NCI-H1417 (cell line): Measurements from ENCODE around the gene OBSCN.

Experiments
- DNase-seq, 3 experiments: peaks; one replicate each; lab custom pipeline; 2025; lab: John Stamatoyannopoulos, UW

OBSCN gene

DNA sequence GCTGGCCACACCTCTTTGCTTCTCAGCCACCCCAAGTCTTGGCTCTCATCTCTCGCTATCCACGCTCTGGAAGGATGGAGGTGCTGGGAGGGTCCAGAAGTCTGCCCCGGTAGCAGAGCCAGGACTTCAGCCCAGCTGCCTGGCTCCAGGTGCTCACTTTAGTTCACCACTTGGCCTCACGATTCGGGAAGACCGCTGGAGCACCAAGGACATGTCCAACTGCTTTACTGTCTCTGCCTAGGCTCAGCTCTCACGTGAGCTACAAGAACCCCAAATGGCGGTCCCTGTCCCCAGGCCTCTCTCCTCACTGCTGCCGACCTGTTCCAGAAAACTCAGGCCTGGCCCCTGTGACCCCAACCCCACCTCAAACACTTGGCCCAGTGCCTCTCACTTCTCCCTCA is 195.4 kb downstream of the OBSCN start:
- no peak for DNase-seq

DNA sequence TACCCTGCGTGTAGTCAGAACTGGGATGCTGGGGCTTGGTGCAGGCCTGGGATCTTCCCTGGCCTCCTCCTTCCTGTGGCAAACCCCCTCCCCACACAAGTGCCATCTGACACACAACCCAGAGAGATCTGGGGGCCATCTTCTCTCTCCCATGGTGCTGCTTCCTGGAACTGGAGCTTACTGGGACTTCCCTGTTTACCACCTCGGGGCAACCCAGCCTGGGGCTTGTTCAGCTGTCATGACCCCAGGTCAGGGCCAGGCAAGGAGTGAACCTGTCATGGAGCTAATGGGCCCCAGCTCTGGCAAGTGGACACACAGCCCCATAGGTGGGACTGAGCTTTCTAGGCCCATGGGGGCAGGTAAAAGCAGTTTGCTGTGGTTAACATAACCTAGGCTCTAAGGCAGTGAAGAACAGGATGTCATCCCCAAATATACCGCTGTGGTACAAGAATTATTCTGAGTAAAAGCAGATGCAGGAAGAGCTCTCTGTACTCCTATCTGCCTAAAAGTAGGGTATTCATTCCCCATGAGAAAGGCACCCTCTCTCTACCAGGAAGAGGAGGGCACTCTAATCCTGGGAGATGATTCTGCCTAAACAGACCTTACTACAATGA is 196.4 kb downstream of the OBSCN start:
- DNase-seq = no peak

DNA sequence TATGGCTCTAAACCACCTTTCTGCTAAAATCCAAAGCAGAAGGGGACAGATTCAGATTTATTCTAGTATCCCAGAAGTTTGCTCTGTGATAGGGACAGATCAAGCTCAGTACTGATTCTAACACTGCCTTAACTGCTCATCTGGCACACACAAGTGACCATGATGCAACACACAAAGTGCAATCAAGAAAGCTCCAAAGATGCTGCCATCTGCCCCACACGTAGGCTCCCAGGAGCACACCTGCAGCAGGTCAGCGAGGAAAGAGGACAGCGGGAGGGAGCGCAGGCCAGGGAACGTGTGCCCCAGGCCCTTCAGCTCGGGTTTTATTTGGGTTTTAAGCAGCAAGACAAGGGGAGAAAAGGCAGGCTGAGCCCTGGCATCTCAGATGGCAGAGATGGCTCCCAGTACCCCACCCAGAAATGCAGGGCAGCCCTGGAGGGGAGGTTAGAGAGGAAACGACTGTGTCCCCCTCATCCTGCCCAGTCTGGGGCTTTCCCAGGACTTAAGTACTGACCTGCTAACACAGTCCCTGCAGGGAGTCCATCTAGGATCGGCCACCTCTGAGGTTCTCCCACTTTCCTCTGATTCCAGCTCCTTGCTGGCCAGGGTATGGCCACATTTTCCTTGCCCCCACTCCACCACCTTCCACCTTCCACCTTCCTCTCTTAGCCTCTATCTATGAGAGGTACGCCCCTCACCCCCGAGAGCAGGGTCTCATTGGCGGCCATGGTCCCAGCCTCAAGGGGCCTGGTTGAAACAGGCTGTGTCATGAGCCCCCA is 197.5 kb downstream of the OBSCN start:
- peak in 2 of 3 experiments; percentile 11 to 31 for DNase-seq

DNA sequence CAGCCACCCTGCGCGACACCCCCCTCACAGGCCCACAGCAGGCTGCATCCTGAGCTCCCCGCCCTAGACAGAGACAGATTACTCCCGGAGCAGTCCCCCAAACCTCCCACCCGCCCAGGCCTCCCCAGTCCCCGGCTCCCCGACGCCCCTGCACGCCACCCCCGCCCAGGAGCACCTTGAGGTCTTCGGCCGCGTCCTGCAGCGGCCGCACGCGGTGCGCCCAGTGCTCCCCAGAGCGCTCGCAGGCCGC is 198.1 kb downstream of the OBSCN start:
- DNase-seq = no peak

DNA sequence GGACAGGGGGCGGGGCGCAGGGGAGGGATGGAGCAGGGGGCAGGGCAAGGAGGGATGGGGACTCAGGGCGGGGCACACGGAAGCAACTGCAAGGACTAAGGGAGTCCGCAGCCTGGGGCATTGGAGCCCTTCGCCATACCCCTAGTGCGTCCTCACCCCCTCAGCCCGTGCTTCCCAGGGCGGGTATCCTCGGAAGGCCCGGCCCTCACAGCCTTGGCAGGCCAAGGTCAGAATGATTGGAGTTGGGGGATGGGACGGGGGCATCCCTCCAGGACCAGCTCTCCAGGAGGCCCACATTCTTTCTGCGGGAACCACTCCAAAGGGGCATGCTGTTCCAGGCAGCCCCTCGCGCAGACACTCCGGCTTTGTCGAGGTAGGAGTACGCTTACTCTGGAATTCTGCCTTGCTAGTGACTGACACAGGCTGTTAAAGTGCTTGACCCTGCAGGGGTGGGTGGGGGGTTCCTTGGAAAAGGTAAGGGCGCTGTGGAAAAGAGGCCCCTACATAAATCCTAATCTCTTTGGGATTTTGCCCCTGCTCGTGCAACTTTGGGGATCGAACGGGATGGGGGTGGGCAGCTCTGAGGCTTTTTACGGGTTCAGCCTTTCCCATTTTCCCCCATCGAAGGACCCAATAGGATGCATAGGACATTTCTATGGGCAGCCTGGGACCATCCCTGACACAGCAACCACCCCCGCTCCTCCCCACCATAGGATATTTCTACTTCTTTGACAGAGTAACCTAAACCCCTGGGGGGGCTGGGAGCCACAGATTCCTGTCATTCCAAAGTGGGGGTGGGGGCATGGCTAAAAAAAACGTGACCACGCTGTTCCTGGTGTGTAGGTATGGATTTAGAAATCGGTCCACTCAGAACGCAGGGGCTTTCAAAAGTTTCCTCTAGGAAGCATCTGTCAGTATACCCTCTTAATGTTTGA is 199.5 kb downstream of the OBSCN start:
- DNase-seq = no peak

DNA sequence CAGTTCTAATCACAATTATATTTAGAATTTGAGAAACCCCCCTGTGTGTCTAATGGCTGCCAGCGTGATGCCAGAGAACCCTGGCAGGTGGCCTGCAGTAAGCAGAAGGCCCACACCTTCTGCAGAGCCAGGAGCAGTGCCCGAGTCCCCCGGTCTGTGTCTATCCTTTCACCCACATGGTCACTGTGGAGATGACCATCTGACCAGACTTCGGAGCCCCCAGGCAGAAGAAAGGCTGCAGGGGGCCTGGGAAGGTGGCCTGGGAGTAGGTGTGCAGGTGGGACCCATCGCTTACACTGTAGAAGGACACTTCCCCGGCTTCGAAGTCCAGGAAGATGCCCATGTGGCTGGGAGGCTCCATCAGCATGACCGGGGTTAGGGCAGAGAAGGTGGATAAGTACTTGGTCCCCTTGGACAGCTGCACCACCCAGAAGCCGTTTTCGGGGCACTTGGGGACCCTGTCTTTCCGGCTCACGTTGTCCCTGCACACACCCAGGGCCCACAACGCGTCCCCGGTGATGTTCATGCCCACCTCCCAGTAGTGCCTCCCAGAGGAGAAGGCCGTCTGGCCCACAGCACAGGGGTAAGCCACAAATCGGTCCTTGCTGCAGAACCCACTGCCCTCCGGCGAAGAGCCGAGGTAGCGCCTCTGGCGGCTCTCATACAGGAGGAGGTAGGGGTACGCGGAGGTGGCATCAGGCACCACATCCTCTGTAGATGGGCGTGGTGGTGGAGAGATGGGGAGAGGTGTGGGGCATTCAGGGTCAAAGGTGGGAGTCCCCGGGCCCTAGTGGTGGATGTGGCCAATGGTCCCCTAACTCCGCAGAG is 200.4 kb downstream of the OBSCN start:
- peak in 1 of 3 experiments; percentile 13 for DNase-seq

DNA sequence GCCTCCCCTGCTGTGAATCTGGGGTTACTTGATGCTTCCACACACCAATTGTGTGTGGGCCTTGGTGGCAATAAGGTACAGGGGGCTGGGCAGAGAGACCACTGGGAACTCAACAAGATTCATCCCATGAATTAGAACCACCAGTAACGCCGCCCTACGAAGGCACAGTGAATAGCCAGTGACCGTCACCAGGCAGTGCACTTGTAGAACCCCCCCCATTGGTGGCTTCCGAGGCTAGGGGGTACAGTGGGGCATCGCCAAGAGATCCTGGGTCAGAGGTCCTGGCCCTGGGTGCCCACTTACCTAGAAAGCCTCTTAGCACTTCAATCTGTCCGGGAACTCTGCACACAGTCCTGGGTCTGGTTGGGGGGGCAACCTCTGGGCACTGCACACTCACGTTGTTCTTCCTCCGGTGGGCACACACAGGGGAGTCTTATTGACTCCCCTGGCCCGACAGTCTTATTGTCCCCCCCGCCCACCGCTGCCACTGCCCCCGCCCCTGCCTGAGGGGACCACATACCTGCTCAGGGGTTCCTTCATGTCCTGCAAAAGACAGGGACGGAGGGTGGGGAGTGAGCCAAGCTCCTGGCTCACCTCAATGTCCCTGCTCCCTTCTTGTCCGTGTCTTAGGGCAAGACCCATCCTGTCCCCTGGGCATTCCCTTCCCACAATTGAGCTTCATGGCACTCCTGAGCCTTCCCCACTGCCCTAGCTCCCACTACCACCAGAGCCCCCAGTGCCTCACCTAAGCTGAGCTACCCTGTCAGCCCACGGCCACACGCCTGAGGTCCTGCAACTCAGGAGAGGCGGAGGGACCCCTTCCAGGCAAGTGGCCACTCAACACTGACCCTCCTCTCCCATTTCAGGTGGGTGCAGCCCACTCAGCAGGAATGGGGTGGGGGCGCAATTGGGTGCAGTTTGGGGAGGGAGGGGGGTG is 201.3 kb downstream of the OBSCN start:
- no peak for DNase-seq

DNA sequence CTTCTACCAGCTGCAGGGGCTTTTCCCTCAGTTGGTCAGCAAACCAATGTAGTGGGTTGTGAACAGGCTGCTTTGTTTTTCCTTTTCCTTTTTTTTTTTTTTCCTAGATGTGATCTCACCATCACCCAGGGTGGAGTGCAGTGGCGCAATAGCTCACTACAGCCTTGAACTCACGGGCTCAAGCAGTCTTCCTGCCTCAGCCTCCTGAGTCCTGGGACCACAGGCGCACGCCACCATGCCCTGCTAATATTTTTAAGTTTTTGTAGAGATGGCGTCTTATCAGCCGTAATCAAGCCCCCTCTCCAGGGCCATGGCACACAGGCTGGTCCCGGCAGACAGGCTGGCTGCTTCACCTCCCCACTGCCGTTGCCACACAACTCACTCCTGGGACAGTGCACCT is 202.2 kb downstream of the OBSCN start:
- no peak for DNase-seq

DNA sequence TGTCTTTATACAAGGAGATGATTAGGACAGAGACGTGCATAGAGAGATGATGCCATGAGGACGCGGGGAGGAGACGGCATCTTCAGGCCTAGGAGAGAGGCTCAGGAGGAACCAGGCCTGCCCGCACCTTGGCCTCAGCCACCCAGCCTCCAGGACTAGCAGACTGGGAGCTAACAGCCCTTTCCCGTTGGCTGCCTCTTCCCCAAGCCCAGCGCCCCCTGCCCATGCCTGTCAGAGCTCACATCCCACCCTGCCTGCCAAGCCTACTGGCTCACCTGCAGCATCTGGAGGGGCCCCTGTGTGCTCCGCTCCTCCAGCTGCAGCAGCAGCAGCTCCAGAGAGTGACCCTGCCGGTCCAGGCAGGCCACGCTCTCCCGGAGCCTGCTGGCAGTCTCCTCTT is 202.8 kb downstream of the OBSCN start:
- no peak for DNase-seq

DNA sequence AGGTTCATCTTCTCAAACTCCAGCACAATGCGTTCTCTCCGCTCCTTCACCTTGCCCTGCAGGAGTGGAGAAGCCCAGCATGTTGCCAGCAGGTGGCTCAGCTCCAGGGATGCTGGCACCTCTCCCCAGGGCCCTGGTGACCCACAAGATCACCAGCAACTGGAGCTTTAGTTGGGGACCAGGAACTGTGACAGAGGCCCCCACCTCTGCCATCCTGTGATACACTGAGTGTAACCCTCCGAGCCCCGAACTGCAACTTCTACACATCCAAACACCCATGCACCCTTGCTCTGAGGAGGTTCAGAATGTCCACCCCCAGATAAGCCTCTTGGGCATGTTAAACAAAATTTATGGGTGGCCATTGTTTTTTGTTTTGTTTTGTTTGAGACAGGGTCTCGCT is 203.3 kb downstream of the OBSCN start:
- DNase-seq = no peak

DNA sequence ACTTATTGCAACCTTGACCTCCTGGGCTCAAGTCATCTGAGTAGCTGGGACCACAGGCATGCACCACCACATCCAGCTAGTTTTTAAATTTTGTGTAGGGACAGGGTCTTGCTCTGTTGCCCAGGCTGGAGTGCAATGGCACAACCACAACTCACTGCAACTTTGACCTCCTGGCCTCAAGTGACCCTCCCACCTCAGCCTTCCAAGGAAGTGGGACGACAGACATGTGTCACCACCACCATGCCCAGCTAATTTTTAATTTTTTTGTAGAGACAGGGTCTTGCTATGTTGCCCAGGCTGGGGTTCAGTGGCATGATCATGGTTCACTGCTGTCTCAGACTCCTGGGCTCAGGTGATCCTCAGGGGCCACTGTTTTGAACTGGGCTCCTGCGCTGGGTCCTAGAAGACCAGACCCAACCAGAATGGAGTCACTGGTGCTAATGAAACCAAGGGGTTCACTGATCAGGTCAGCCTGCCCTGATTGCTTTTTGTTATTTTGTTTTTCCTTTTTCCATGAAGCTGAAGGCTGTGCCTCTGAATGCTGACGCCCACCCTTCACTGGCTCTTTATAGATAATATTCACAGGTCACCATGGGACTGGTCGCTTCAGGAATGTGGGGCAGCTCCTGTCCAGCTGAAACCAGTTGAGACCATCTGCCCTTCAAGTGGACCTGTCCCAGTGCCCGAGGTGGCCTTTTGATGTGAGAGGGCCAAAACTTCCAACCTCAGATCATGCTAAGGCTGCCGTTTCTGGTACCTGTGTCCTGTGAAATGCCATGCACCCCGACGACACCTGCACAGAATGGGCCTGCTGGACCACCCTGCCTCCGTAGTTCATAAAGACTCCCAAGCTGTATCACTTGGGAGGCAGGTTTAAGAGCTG is 203.9 kb downstream of the OBSCN start:
- DNase-seq = no peak

DNA sequence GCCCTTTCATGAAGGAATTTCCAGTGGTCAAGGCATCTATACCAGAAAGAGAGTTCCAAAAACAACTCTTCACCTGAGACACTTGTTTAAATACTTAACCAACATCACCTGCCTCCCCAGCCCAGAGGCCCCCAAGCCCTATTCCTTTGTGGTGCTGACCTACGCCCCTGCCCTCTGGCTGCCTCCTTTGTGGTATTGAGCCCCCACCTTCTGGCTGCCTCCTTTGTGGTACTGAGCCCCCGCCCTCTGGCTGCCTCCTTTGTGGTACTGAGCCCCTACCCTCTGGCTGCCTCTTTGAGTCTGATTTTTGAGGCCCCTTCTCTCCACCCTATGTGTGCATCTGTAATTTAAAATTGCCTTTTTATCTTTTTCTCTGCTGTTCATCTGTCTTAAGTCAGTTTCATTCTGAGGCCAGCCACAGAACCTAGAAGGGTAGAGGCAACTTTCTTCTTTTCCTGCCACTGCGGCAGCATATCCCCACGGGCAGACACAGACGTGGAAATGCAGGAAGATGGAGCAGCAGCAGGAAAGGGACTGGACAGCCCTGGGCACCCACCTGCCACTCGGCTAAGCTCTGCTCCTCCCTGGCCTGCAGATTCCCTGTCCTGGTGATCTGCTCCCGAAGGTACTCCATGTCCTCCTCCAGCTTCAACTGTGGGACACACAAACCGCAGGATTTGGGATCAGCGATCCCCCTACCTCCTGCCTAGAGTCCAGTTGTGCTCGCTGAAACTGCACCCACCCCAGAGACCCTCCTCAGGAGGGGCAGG is 205.6 kb downstream of the OBSCN start:
- no peak for DNase-seq

DNA sequence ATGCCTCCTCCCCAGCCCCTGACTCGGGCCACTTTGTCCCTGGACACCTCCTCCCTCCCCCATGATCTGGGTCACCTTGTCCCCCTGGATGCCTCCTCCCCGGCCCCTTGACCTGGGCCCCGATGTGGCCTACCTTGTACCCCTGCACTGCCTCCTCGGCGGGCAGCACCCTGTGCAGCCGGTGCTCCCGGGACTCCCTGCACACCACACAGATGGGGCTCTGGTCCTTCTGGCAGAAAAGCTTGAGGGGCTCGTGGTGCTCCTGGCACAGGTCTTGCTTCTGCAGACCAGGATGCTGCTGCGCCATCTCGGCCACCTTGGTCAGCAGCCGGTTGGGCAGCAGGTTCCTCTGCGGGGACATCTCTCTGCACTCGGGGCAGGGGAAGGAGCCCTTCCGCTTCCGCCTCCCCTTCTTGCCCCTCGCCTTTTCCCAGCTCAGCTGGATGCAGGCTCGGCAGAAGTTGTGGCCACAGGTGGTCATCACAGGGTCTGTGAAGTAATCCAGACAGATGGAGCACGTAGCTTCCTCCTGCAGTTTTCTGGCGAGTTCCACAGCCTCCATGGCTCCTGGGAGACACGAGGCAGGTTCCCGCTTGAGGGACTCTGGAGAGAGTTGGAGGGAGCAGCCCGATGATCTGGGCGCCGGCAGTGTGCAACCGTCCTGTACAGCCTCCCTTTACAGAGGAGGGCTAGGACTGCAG is 206.8 kb downstream of the OBSCN start:
- no peak for DNase-seq

DNA sequence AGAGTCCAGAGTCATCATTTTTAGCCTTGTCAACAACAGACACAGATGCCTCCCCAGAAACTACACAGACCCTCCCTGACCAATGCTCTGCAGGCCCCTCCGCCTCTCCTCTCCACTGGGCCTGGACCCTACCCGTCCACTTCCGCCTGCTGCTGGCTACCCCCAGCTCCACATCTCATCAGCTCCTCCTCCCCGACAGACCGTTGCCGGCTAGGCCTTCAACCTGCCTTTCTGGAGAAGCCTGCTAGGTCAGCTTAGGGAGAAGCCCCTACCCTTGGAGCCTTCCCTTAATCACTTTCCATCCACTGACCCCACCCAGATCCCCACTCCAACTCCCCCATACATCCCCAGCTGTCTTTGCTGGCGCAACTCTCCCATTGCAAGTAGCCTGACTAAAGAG is 207.4 kb downstream of the OBSCN start:
- DNase-seq = no peak

DNA sequence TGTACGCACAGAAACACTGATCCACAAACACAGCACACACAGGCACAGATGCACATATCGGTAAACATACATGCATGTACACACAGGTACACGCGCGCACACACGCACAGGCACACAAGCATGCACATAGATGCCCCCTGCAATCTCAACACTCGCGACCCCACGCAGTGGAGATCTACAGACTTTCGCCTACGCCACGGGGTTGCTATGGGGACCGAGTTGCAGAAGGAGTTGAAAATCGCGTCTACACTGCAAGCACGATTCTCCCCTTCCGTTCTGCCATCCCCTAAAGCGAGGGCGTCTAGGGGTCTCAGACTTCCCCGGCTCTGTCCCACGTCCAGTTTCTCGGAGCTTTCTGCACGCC is 208.0 kb downstream of the OBSCN start:
- peak in 1 of 3 experiments; percentile 20 for DNase-seq

DNA sequence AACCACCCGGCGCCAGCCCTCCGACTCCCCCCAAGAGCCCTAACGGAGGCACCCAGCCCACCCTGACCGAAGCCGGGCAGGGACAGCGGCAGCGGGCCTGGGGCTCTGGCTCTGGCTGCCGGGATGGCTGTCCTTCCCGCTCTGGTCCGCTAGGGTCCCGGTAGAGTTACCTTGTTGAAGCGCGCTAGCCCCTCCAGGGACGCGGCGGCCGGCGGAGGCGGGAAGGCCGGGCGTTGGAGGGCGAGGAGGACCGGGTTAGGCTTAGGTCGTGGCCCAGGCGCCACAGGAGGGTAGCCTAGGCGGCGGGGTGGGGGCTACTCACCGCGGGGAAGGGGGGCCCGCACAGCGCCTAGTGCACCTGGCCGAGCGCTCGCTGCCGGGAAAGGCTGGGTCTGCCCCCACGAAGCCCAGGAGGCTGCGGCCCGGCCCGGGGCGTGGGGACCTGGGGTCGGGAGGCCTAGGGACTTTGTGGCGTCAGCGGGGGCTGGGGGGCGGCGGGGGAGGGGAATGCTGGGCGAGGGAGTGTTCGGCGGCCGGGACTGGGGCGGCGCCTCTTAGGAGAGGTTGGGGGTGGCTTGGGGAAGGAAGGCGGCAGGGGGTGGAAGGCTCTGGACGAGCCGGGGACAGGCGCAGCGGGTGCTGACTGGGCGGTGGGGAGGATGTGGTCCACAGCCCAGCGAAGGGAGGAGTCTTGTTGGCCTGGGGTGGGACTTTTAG is 208.5 kb downstream of the OBSCN start, which contains the start of gene TRIM17:
Gene TRIM17, minus strand, starts transcription at position 645 of the 717 bp plus-strand sequence. CDS start 1,789 bp downstream, outside the sequence.
- peak in 2 of 3 experiments; percentile 48 to 51 for DNase-seq

DNA sequence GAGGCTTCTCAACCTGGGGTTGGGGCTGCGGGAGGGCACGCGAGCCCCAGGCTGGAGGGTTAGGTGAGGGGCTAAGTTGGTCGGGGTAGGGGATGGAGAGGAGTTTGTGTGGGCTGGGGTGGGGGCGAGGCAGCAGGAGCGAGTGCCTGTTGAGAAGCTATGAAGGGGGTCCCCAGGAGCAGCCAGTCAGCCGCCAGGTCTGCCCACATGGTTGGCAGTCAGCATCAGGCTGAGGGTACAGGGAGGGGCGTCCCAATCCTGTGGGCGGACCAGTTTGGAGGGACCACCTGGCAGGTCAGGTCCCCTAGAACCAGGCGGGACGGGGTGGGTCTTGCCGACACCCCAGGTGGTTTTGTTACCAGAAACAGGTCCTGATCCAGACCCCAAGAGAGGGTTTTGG is 209.2 kb downstream of the OBSCN start:
- no peak for DNase-seq
